Lower lobe of right lung (tissue), 2 donors: ENCODE results near the gene CSNK1E. TPM values are rescaled to one million over a fixed set of nuclear protein-coding genes. Genes with fewer than 3 reads are reported as not detected.

ENCODE experiments used
- ATAC-seq, 2 donors: fragments of 200-7000 bp; cut with Tn5 transposase; one replicate each; pipeline ENCODE4 v1.9.1; 2020 to 2022; ENCODE audit warnings: mild to moderate bottlenecking in 2 of 2, moderate library complexity in 2 of 2
- DNase-seq: peaks from one replicate; pipeline ENCODE4 v3.0.0-alpha.2; 2020
- H3K27ac ChIP-seq: fragments of 200-600 bp; one replicate; pipeline ENCODE4 v1.8.0; 2022
- H3K27me3 ChIP-seq: fragments of 200-600 bp; one replicate; pipeline ENCODE4 v1.8.0; 2022; ENCODE audit warnings: low read depth
- H3K36me3 ChIP-seq: fragments of 200-600 bp; one replicate; pipeline ENCODE4 v1.8.0; 2022; ENCODE audit warnings: mild to moderate bottlenecking
- H3K4me1 ChIP-seq: fragments of 200-600 bp; one replicate; pipeline ENCODE4 v1.8.0; 2022
- H3K4me3 ChIP-seq: fragments of 200-600 bp; one replicate; pipeline ENCODE4 v1.8.0; 2022; ENCODE audit warnings: mild to moderate bottlenecking
- H3K9me3 ChIP-seq: fragments of 200-600 bp; one replicate; pipeline ENCODE4 v1.8.0; 2022
- CTCF ChIP-seq: fragments of 200-600 bp; IDR thresholded peaks from one replicate; pipeline ENCODE4 v1.8.0; 2022; ENCODE audit warnings: antibody characterized with exemption, mild to moderate bottlenecking
- intact Hi-C: fragments of 100-400 bp; cut with DNase I; formaldehyde crosslinking; loops from one replicate; pipeline ENCODE4 v1.11.0; 2022
- total RNA-seq: library from RNA; stranded (reverse); fragmentation: NEBNext Ultra II Directional; extraction: Animal tissue kit (Norgen Biotek cat#: 25700); gene quantifications from one replicate; pipeline ENCODE4 v1.2.1, GENCODE V29; 2021
- donor health status: DM: no; HTN: yes; CAD: no; lungs with severe emphysema.

The CSNK1E gene
- total RNA-seq, 1 donor from 2014 or later, result 126 TPM

GRCh38 chr22:38314933-38315822 lies 2.1 kb downstream of the CSNK1E start:
- H3K27ac ChIP-seq, result peak overlapping the region; percentile 96

GRCh38 chr22:38314051-38314932 lies 2.9 kb downstream of the CSNK1E start:
- intact Hi-C loops, result no loop called here
- Histone ChIP-seq H3K4me1 (peaks cover 80% of the 10 kb centered on the region), H3K36me3 (peaks cover 31% of the 10 kb centered on the region), H3K9me3 (no peaks in the 10 kb centered on the region), H3K4me3 (peak overlapping the region; percentile 69), H3K27ac (peak overlapping the region; percentile 96), H3K27me3 (no peaks in the 10 kb centered on the region)
- ATAC-seq (no peak), DNase-seq (no peak)
- no peak for TF ChIP-seq CTCF

More at GRCh38 chr22:38314933-38315822, 2.1 kb downstream of the CSNK1E start:
- intact Hi-C loops, result no loop called here
- no peak for TF ChIP-seq CTCF
- no peak for ATAC-seq
- peaks cover 26% of the 10 kb centered on the region for H3K36me3 ChIP-seq
- DNase-seq, result no peak
- peak overlapping the region; percentile 69 for H3K4me3 ChIP-seq
- peaks cover 71% of the 10 kb centered on the region for H3K4me1 ChIP-seq
- H3K9me3 ChIP-seq, result no peaks in the 10 kb centered on the region
- H3K27me3 ChIP-seq, result no peaks in the 10 kb centered on the region

- Histone ChIP-seq H3K27ac (peak overlapping the region; percentile 96), H3K27me3 (no peaks in the 10 kb centered on the region), H3K4me3 (peak overlapping the region; percentile 69), H3K4me1 (peaks cover 81% of the 10 kb centered on the region), H3K9me3 (no peaks in the 10 kb centered on the region), H3K36me3 (peaks cover 40% of the 10 kb centered on the region)
- no peak for TF ChIP-seq CTCF
- ATAC-seq (no peak), DNase-seq (peak; percentile 62)
- intact Hi-C loops, result no loop called here
Observed at GRCh38 chr22:38313384-38313955, 3.8 kb downstream of the CSNK1E start.

GRCh38 chr22:38312261-38312800 lies 4.9 kb downstream of the CSNK1E start:
- Histone ChIP-seq H3K27ac (peak overlapping the region; percentile 96), H3K9me3 (no peaks in the 10 kb centered on the region), H3K27me3 (no peaks in the 10 kb centered on the region), H3K4me3 (no peak overlapping the region), H3K36me3 (peaks cover 43% of the 10 kb centered on the region), H3K4me1 (peaks cover 76% of the 10 kb centered on the region)
- ATAC-seq (no peak), DNase-seq (no peak)
- no peak for TF ChIP-seq CTCF
- intact Hi-C loops, result no loop called here

GRCh38 chr22:38311323-38311620 lies 6.0 kb downstream of the CSNK1E start:
- intact Hi-C loops, result no loop called here
- Histone ChIP-seq H3K27ac (peak overlapping the region; percentile 58), H3K4me1 (peaks cover 86% of the 10 kb centered on the region), H3K27me3 (no peaks in the 10 kb centered on the region), H3K9me3 (no peaks in the 10 kb centered on the region), H3K4me3 (no peak overlapping the region), H3K36me3 (peaks cover 43% of the 10 kb centered on the region)
- no peak for DNase-seq
- no peak for TF ChIP-seq CTCF
- ATAC-seq, result no peak
